Lower leg skin (tissue), 4 donors: ENCODE measurements around the gene PRR14L. TPM values are rescaled to one million over a fixed set of nuclear protein-coding genes. Genes with fewer than 3 reads are reported as not detected.
"Not testable (repeated sequence)": the region's sequence is repeated elsewhere in the genome, so short reads cannot be mapped to it uniquely, and the experiment has no call there.

ENCODE experiments used
- DNase-seq, 2 donors: peaks; one replicate each; pipeline ENCODE4 v3.0.0-alpha.2; 2019; ENCODE audit warnings: low spot score in 2 of 2
- H3K4me3 ChIP-seq: fragments of 200-600 bp; sonication (generic); 2 replicates; pipeline ENCODE4 v1.5.1; 2017; ENCODE audit warnings: mild to moderate bottlenecking, low read depth; ENCODE audit not compliant: poor library complexity, severe bottlenecking
- POLR2A ChIP-seq, 2 donors: fragments of 450-650 bp; IDR thresholded peaks; one replicate each; pipeline ENCODE4 v1.6.1; 2016 to 2017; ENCODE audit warnings: antibody characterized with exemption in 2 of 2, mild to moderate bottlenecking in 1 of 2, moderate library complexity in 1 of 2
- whole genome bisulfite sequencing, 2 donors: methylation state at CpG; one replicate each; pipeline ENCODE4 v1.1.5; 2018; 5-methylcytosine and 5-hydroxymethylcytosine counted together
- intact Hi-C: fragments of 100-400 bp; cut with DNase I; formaldehyde crosslinking; loops from one replicate; pipeline ENCODE4 v1.15.0; 2023; ENCODE audit warnings: low total_unique reads
- total RNA-seq, 4 donors: library from RNA; depleted of rRNA; stranded (reverse); fragments of >200 nt; gene quantifications; one replicate each; pipeline ENCODE4 v1.1.0, GENCODE V29; 2016
- TF ChIP-seq, protein P1 (sequence below), 3 donors: fragments of 450-650 bp; IDR thresholded peaks; one replicate each; pipeline ENCODE4 v1.5.1; 2016; ENCODE audit warnings: antibody characterized with exemption in 3 of 3, mild to moderate bottlenecking in 3 of 3, moderate library complexity in 2 of 3

The PRR14L gene
- total RNA-seq, 4 donors from 2014 or later = 27.0 to 32.7 (median 29.7) TPM

DNA sequence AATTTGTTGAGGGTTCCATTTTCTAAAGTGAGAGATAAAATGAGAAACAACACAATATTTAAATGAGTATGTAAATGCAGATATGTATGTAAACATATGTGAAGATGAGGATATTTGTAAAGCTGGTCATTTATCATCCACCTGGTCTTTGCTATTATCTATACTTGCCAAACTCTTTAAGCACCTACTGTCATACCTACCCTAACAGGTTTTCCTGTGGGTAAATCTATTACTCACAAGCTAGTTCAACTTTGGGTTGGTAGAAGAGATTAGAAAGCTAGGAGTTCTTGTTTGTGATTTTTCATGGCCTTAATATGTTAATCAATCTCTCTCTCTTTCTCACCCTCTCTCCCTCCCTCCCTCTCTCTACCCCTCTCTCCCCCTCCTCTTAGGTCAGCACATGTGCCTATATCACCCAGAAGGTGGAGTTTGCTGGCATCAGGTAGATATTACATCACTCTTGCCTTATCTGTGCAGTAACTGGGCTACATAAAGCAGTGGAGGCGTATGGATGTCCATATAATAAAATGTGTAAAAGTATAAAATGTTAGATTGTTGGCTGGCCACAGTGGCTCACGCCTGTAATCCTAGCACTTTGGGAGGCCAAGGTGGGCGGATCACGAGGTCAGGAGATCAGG is 18.6 kb upstream of the PRR14L start:
- intact Hi-C loops = no loop called here
- 93 to 95% methylated on average over 4 of the region's 4 CpGs for WGBS, 2 donors

DNA sequence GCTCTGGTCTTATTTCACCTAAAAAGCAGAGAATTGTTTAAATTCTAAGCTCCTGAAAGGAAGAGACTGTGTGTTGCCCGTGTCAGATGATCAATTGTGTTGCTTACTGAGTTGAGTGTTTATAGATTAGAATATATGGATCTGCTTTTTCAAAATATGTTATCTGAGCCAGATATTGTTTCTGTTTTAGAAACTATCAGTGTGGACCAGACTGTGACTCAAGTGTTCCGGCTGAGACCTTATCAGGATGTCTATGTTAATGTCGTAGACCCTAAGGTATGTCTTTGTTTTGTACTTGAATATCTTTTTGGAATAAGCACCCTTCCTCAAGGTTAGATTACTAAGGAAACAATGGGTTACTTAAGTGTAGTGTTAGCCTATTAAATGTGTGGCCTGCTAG is 14.9 kb upstream of the PRR14L start:
- intact Hi-C loops = no loop called here
- no peak overlapping the region for H3K4me3 ChIP-seq
- 95 to 96% methylated on average over 3 of the region's 3 CpGs for WGBS, 2 donors
- TF ChIP-seq POLR2A (IDR thresholded peaks at IDR 0.05) = no peak
- TF ChIP-seq, protein P1, sequence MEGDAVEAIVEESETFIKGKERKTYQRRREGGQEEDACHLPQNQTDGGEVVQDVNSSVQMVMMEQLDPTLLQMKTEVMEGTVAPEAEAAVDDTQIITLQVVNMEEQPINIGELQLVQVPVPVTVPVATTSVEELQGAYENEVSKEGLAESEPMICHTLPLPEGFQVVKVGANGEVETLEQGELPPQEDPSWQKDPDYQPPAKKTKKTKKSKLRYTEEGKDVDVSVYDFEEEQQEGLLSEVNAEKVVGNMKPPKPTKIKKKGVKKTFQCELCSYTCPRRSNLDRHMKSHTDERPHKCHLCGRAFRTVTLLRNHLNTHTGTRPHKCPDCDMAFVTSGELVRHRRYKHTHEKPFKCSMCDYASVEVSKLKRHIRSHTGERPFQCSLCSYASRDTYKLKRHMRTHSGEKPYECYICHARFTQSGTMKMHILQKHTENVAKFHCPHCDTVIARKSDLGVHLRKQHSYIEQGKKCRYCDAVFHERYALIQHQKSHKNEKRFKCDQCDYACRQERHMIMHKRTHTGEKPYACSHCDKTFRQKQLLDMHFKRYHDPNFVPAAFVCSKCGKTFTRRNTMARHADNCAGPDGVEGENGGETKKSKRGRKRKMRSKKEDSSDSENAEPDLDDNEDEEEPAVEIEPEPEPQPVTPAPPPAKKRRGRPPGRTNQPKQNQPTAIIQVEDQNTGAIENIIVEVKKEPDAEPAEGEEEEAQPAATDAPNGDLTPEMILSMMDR (IDR thresholded peaks at IDR 0.05) = no peak
- no peak for DNase-seq

More for the DNA sequence above, 18.6 kb upstream of the PRR14L start:
- DNase-seq = no peak
- H3K4me3 ChIP-seq = no peak overlapping the region
- TF ChIP-seq, protein P1 (IDR thresholded peaks at IDR 0.05) = no peak
- no peak for TF ChIP-seq POLR2A (IDR thresholded peaks at IDR 0.05)

DNA sequence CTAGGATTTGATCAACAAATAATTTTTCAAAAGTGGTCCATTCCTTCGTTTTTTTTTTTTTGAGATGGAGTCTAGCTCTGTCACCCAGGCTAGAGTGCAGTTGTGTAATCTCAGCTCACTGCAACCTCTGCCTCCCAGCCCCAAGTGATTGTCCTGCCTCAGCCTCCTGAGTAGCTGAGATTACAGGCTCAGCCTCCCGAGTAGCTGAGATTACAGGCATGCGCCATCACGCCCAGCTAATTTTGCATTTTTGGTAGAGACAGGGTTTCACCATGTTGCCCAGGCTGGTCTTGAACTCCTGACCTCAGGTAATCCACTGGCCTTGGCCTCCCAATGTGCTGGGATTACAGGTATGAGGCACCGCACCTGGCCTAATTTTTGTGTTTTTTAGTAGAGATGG is 8.9 kb upstream of the PRR14L start:
- intact Hi-C loops, H3K4me3 ChIP-seq, DNase-seq: not testable (repeated sequence)
- 83 to 85% methylated on average over 5 of the region's 5 CpGs for WGBS, 2 donors

DNA sequence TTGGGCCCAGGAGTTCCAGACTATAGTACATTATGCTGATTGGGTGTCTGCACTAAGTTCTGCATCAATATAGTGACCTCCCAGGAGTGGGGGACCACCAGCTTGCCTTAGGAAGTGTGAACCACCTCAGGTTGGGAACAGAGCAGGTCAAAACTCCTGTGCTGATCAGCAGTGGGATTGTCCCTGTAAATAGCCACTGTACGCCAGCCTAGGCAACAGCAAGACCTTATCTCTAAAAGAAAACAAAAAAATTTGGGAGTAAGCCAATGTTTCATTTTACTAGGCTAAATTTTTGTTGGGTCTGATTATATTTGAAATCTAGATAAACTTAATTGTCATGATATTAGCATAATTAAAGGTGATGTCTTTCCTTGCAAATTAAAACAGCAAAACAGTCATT is 7.3 kb upstream of the PRR14L start:
- no peak for DNase-seq
- intact Hi-C loops = no loop called here
- no peak overlapping the region for H3K4me3 ChIP-seq
- TF ChIP-seq POLR2A (IDR thresholded peaks at IDR 0.05) = no peak
- WGBS, 2 donors = 75 to 77% methylated on average over 1 of the region's 1 CpG

DNA sequence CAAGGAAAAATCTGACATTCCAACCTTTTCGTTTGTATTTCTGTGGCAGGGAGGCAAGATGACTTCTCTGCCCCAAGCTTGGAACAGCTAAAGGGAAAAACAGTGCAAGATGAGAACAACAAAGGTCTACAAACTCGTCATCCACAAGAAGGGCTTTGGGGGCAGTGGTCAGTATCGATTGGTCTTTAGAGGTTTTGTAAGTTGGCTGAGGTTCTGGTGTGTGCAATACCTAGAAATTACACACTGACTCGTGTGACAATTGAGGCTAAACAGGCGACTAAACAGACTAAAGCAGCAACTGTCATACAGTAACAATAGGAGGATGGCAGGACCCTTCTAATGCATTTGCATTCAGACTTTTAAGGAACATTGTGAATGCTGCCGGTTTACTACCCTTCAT is 4.9 kb upstream of the PRR14L start:
- 24 to 27% methylated on average over 6 of the region's 6 CpGs for WGBS, 2 donors
- no peak for DNase-seq
- no peak overlapping the region for H3K4me3 ChIP-seq
- TF ChIP-seq, protein P1 (IDR thresholded peaks at IDR 0.05) = no peak
- intact Hi-C loops = no loop called here

DNA sequence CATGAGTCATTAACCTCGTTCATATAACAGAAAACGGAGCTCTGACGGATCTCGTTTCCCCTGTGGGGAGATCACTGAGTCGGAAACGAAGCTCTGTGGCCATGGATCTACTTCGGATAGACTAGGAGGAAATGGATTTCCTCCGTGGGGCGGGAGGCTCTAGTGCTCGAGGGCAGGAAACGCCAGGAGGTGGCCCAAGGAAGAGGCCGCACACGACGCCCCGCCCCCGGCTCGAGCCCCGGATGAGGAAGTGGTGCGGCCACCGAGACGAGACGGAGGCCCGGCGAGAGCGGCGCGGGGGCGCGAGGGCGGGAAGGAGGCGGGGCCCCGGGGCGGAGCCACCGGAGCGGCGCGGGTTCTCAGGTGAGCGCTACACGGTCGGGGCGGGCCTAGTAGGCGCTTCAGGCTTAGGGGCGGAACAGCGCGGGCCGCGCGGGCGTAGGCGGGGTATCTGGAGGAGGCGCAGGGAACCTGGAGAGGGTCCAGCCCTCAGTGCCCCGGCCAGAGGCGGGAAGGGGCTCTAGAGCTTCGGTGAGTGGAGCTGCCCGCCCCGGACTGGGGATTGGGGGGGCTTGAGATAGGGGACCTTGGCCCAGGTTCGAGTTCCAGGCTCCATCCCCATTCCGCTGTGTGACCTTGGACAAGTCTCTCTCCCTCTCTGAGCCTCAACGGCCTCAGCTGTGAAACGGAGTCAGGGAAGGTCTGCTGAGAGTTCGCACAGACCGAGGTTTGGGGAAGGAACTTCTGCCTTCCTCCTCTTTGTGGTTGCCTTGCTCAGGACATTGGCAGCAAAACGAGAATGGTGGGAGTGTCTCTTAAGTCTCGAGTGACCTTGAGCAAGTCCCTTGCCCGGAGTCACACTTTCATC is 3.9 kb upstream of the PRR14L start, which contains the start of gene DEPDC5:
Gene DEPDC5, plus strand, starts transcription at position 386 of the 868 bp plus-strand sequence. CDS start 903 bp downstream, outside the sequence.
- peak; percentile 94 to 99 for DNase-seq
- intact Hi-C loops = no loop called here
- peak within 1 kb of the TSS; percentile 55 for H3K4me3 ChIP-seq
- TF ChIP-seq POLR2A (IDR thresholded peaks at IDR 0.05) = no peak
- TF ChIP-seq, protein P1 (IDR thresholded peaks at IDR 0.05) = no peak
- WGBS, 2 donors = 0 to 1% methylated on average over 44 to 65 of the region's 65 CpGs
